H4 (cell line): Measurements from ENCODE around the gene B4GALT3. TPM values are rescaled to one million over a fixed set of nuclear protein-coding genes. Genes with fewer than 3 reads are reported as not detected.

Experiments used
- DNase-seq: peaks from one replicate; pipeline ENCODE4 v3.0.0-alpha.2; 2015; ENCODE audit warnings: low spot score
- total RNA-seq: library from RNA; depleted of rRNA; stranded (reverse); fragments of >200 nt; shearing (Covaris generic); gene quantifications from 2 replicates; pipeline ENCODE4 v1.2.3, GENCODE V29; 2014

Gene B4GALT3
- total RNA-seq, 1 experiment from 2014 or later = 28.0 TPM

DNA sequence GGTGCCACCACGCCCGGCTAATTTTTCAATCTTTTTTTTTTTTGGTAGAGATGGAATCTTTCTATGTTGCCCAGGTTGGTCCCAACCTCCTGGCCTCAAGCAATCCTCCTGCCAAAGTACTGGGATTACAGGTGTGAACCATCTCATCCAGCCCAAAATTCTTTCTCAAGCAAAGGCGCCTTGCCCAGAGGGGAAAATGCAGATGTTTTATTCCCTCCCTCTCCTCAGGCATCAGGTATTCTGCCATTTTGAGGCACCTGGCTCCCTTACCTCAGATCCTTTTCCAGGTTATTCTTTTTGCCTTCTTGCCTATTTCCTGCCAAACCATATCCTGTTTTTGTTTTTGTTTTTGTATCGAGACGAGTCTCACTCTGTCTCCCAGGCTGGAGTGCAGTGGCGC lies 11.1 kb upstream of the B4GALT3 start:
- no peak for DNase-seq

GRCh38 chr1:161187311-161187710 lies 10.0 kb upstream of the B4GALT3 start:
- no peak for DNase-seq

GRCh38 chr1:161185732-161186311 lies 8.5 kb upstream of the B4GALT3 start:
- no peak for DNase-seq

- DNase-seq = peak; percentile 32
Observed at GRCh38 chr1:161185282-161185682, 8.0 kb upstream of the B4GALT3 start.

- no peak for DNase-seq
Observed at GRCh38 chr1:161182214-161182613, 4.9 kb upstream of the B4GALT3 start.

DNA sequence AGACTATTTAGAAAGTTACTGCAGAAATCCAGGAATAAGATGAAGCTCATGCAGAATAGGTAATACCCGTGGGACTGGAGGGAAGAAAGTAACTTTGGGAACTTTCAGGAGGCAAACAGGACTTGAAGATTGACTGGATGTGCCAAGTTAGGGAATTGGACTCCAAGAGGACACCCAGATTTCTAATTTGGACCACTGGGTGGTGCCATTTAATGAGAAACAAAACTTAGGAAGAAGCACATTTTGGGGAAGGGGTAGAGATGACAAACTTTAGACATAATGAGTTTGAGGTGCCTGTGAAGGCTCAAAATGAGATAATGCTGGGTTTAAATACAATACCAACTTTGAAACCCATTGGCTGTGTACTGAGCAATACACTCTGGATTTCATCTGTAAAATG lies 3.3 kb upstream of the B4GALT3 start:
- DNase-seq = no peak

DNA sequence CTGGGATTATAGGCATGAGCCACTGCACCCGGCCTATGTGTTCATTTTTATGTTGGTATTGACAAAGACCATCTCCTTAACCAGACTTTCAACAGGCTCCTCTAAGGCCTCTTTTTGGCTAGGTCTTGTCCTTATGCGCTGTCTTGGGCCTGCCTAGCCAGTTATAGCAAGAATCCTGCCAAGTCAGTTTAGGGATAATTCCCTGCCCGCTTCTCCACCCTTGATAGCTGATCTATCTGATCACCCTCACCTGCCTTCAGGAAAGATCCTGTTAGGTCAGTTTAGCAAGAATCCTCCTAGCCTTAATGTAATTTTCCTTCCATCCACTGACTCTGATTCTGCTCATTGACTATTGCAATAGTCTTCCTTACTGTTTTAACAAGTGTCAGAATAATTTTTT lies 2.4 kb upstream of the B4GALT3 start:
- DNase-seq = no peak

GRCh38 chr1:161177936-161178244 lies 583 bp upstream of the B4GALT3 start:
- no peak for DNase-seq

DNA sequence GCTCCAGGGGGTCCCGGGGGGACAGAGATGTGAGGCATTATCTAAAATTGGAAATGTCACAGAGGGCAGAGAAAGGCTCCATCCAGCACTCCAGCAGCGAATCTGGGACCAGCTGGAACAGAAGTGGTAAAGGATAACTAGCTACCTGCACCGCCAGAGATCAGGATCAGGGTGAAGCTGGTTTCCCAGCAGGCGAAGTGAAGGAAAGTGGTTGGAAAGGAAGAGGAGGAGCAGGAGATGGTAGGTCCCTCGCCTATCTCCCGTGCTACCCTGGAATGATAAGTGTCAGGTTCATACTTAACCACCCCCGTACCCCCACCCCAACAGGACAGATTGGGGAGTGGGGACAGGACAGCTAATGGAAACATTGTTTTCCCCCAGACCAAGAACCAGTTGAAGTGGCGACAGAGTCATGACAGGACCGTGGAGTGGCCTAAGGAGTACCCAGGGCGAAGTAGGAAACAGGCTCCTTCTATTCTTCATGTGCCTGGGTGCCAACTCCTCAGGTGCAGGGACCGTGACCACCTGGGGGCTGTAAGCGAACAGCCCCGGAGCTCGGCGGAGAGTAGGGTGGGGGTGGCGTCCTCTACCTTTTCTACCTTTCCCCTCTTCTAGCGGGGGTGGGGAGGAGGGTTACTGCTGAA lies 717 bp downstream of the B4GALT3 start:
- DNase-seq = no peak

GRCh38 chr1:161175771-161176453 lies 1.4 kb downstream of the B4GALT3 start:
- DNase-seq = no peak

GRCh38 chr1:161174911-161175310 lies 2.4 kb downstream of the B4GALT3 start:
- no peak for DNase-seq

- no peak for DNase-seq
Observed at GRCh38 chr1:161173711-161174110, 3.6 kb downstream of the B4GALT3 start.

DNA sequence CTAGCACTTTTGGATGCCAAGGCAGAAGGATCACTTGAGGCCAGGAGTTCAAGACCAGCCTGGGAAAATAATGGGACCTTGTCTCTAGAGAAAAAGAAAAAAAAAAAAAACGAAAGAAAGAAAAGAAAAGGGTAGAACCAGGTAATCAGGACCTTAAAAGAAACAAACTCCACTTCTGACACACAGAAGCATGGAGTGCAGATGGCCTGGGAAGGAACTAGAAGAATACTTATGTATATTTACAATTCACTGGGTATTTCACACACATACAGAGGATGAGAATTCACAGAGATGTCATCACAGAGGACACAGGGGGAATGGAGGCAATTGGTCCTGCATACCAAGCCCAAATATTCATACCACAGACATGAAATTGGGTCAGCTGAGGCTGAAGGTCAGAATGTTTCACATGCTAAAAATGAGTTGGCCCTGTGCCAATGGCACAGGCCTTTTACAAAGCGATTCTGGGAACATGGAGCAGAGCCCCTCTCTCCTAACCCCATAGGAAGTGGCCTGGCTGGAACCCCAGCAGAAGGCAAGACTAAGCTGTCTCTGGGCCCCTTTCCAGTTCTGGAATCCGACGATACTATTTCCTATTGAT lies 4.4 kb downstream of the B4GALT3 start:
- DNase-seq = no peak

DNA sequence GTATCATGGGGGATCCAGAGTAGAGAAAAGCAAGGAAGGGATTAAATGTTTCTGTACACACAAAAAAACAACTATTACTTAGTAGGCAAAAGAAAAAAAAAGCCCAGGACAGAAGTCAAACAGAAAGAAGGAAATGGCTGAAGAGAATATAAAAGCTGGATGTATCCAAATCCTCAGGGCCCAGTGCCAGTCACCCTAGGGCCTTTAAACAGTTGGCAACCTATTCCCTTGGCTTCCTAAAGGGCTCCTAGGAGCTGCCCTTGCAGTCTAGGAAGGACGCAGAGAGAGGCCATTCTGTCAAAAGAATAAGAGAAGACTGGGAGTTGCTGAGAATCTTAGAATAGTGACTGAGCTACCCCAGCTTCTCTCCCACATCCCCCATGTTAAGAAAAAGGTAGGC lies 5.0 kb downstream of the B4GALT3 start:
- DNase-seq = no peak

- no peak for DNase-seq
Observed at GRCh38 chr1:161171696-161172095, 5.6 kb downstream of the B4GALT3 start.

DNA sequence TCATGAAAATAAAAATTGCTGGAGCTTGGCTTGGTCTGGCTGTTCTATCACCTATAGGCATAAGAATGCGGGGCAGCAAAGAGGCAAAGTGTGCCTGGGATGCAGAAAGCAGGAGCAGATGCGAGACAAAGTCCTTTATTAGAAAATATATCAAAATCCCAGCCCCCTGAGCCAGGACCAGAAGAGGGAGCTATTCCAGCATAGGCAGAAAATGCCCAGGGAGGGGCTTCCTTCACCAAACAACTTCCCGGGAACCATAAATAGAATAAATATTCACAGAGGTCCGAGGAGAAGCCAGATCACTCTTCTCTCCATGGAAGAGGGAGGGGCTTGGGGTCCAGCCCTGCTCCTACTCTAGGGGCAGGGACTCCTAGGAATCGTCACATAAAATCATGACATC lies 6.1 kb downstream of the B4GALT3 start:
- DNase-seq = no peak

DNA sequence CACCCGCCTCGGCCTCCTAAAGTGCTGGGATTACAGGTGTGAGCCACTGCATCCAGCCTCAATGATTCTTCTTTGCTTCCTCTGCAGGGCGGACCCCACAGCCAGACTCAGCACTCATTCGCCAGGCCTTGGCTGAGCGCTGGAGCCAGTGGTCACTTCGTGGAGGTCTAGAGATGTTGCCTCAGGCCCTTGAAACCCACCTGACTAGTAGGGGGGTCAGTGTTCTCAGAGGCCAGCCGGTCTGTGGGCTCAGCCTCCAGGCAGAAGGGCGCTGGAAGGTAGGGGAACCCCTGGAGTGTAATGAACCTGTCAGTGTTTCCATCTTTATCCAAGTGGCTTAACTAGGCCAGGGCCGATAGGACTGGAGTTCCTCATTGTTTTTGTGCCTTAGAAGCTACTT lies 8.4 kb downstream of the B4GALT3 start:
- no peak for DNase-seq

GRCh38 chr1:161166669-161167548 lies 10.4 kb downstream of the B4GALT3 start:
- DNase-seq = no peak

GRCh38 chr1:161165742-161166668 lies 11.3 kb downstream of the B4GALT3 start, which contains the start of gene PPOX:
PPOX (plus strand) TSS chr1:161166426; CDS start chr1:161166848, 422 bp downstream.
- DNase-seq = peak; percentile 98

DNA sequence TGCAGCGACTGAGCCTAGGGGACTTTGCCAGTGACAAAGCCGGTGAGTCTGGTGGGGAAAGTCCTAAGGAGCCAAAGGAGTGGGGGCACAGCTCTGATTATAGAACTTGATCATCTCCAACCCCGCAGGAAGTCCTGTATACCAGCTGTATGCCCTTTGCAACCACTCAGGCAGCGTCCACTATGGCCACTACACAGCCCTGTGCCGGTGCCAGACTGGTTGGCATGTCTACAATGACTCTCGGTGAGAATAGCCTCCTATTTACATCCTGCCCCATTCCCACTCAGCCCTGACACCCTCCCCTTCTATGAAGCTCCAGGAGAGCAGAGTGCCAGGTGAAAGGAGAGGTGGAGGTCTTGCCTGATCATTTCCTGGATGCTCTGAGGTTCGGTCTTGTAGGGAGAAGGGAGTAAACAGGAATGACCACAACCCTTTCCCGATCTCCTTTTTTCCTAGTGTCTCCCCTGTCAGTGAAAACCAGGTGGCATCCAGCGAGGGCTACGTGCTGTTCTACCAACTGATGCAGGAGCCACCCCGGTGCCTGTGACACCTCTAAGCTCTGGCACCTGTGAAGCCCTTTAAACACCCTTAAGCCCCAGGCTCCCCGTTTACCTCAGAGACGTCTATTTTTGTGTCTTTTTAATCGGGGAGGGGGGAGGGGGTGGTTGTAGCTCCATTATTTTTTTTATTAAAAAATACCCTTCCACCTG lies 12.3 kb downstream of the B4GALT3 start:
- no peak for DNase-seq
